H1 (cell line): Measurements from ENCODE around the gene ADGRL3. TPM values are rescaled to one million over a fixed set of nuclear protein-coding genes. Genes with fewer than 3 reads are reported as not detected.

Experiments used
- CTCF ChIA-PET: fragments of 300-600 bp; sonication (Branson Sonifier 250); formaldehyde crosslinking; loops from one replicate; lab custom pipeline; 2021; ENCODE audit not compliant: partially characterized antibody; lab: Charles Lee
- POLR2A ChIA-PET: fragments of 300-600 bp; sonication (Branson Sonifier 250); formaldehyde crosslinking; loops from one replicate; lab custom pipeline; 2021; ENCODE audit warnings: inconsistent platforms; ENCODE audit not compliant: partially characterized antibody; lab: Charles Lee
- DNase-seq, 2 experiments: peaks; one replicate each; pipeline versions ENCODE4 v3.0.0 to v3.0.0-alpha.2; 2010 to 2022; ENCODE audit warnings: low spot score in 2 of 2, low read depth in 1 of 2, mixed read lengths in 1 of 2
- FAIRE-seq: peaks from 2 replicates; lab custom pipeline; 2011; peaks lifted over from hg19 to GRCh38; lab: Jason Lieb, UNC
- H2AFZ ChIP-seq: 2 replicates; pipeline ENCODE4 v1.8.1; 2012; ENCODE audit warnings: low read length, inconsistent platforms
- H2AK5ac ChIP-seq: 2 replicates; pipeline ENCODE4 v1.6.1; 2013; ENCODE audit warnings: low read depth, low read length
- H2BK120ac ChIP-seq: replicated peaks from 2 replicates; pipeline ENCODE3; 2013; ENCODE audit warnings: low read depth, low read length, inconsistent platforms
- H2BK12ac ChIP-seq: 2 replicates; pipeline ENCODE4 v1.6.1; 2013; ENCODE audit warnings: low read depth, low read length
- H2BK15ac ChIP-seq: 2 replicates; pipeline ENCODE4 v1.6.1; 2013; ENCODE audit warnings: low read length
- H2BK20ac ChIP-seq: 2 replicates; pipeline ENCODE4 v1.6.1; 2013; ENCODE audit warnings: low read length
- H2BK5ac ChIP-seq: 2 replicates; pipeline ENCODE4 v1.6.1; 2013; ENCODE audit warnings: low read depth, low read length
- H3K14ac ChIP-seq: 2 replicates; pipeline ENCODE4 v1.6.1; 2013; ENCODE audit warnings: inconsistent platforms; ENCODE audit not compliant: insufficient read length
- H3K18ac ChIP-seq: 2 replicates; pipeline ENCODE4 v1.6.1; 2013; ENCODE audit warnings: low read length; ENCODE audit errors: extremely low read depth
- H3K23ac ChIP-seq: 2 replicates; pipeline ENCODE4 v1.6.1; 2013; ENCODE audit warnings: inconsistent platforms; ENCODE audit not compliant: insufficient read length
- H3K23me2 ChIP-seq: 2 replicates; pipeline ENCODE4 v1.6.1; 2013; ENCODE audit warnings: low read depth, low read length
- H3K27ac ChIP-seq: 2 replicates; pipeline ENCODE4 v1.6.1; 2011; ENCODE audit warnings: low read depth, low read length, inconsistent platforms
- H3K27me3 ChIP-seq, 4 experiments: replicated peaks in 1 of 4; 1 replicate in 1 of 4; 2 replicates in 3 of 4; pipeline versions ENCODE4 v1.6.1 to v1.8.1; 2011 to 2013; ENCODE audit warnings: low read length in 3 of 4, mild to moderate bottlenecking in 3 of 4, inconsistent platforms in 2 of 4, mixed read lengths in 2 of 4, moderate library complexity in 1 of 4; ENCODE audit not compliant: control insufficient read depth in 3 of 4, insufficient read depth in 3 of 4; ENCODE audit errors: extremely low read depth in 1 of 4
- H3K36me3 ChIP-seq, 4 experiments: 2 replicates each; pipeline versions ENCODE4 v1.6.1 to v1.8.1; 2011 to 2013; ENCODE audit warnings: mild to moderate bottlenecking in 4 of 4, low read length in 3 of 4, moderate library complexity in 2 of 4, control low read depth in 1 of 4, inconsistent platforms in 1 of 4; ENCODE audit not compliant: insufficient read depth in 4 of 4, control insufficient read depth in 2 of 4
- H3K4ac ChIP-seq: replicated peaks from 2 replicates; pipeline ENCODE3; 2013; ENCODE audit warnings: low read length, low read depth, mixed read lengths, inconsistent platforms; ENCODE audit not compliant: insufficient read length
- H3K4me1 ChIP-seq, 4 experiments: replicated peaks in 1 of 4; 1 replicate in 1 of 4; 2 replicates in 3 of 4; pipeline versions ENCODE4 v1.6.1 to v1.8.1; 2011 to 2013; ENCODE audit warnings: low read length in 3 of 4, inconsistent platforms in 2 of 4, mixed read lengths in 1 of 4; ENCODE audit not compliant: insufficient read depth in 4 of 4, control insufficient read depth in 3 of 4
- H3K4me2 ChIP-seq, 2 experiments: 2 replicates each; pipeline versions ENCODE4 v1.6.1 to v1.8.1; 2011 to 2013; ENCODE audit warnings: low read depth in 2 of 2, low read length in 2 of 2, control low read depth in 1 of 2, inconsistent platforms in 1 of 2, mild to moderate bottlenecking in 1 of 2; ENCODE audit not compliant: insufficient read depth in 1 of 2
- H3K4me3 ChIP-seq, 4 experiments: fragments of 200-600, 300-600 bp in 1 of 4; sonication (generic), shearing (Covaris generic), sonication (Bioruptor Twin) in 1 of 4; 2 replicates each; pipeline versions ENCODE4 v1.5.1 to v1.8.1; 2011 to 2016; ENCODE audit warnings: low read length in 4 of 4, low read depth in 3 of 4, control low read depth in 2 of 4, inconsistent platforms in 2 of 4, mild to moderate bottlenecking in 2 of 4, mixed read lengths in 1 of 4, moderate library complexity in 1 of 4; ENCODE audit not compliant: insufficient read depth in 2 of 4; ENCODE audit errors: extremely low read depth in 1 of 4
- H3K56ac ChIP-seq: replicated peaks from 2 replicates; pipeline ENCODE3; 2013; ENCODE audit warnings: low read depth, mild to moderate bottlenecking, mixed read lengths, low read length, inconsistent platforms; ENCODE audit not compliant: insufficient read length
- H3K79me1 ChIP-seq: 2 replicates; pipeline ENCODE4 v1.6.1; 2013; ENCODE audit warnings: low read depth, low read length, control low read depth
- H3K79me2 ChIP-seq, 2 experiments: 2 replicates each; pipeline versions ENCODE4 v1.6.1 to v1.8.1; 2012 to 2013; ENCODE audit warnings: low read length in 2 of 2, mild to moderate bottlenecking in 2 of 2, inconsistent platforms in 1 of 2; ENCODE audit not compliant: insufficient read depth in 2 of 2, control insufficient read depth in 1 of 2
- H3K9ac ChIP-seq, 4 experiments: replicated peaks in 1 of 4; 1 replicate in 1 of 4; 2 replicates in 3 of 4; pipeline versions ENCODE4 v1.6.1 to v1.8.1; 2011 to 2013; ENCODE audit warnings: low read depth in 3 of 4, low read length in 3 of 4, control low read depth in 2 of 4, mild to moderate bottlenecking in 2 of 4, moderate library complexity in 2 of 4, inconsistent platforms in 1 of 4; ENCODE audit errors: extremely low read depth in 1 of 4
- H3K9me3 ChIP-seq, 2 experiments: 2 replicates each; pipeline versions ENCODE4 v1.6.1 to v1.8.1; 2012 to 2013; ENCODE audit warnings: mild to moderate bottlenecking in 2 of 2, moderate library complexity in 2 of 2, control low read depth in 1 of 2, inconsistent platforms in 1 of 2, low read depth in 1 of 2, low read length in 1 of 2, mixed read lengths in 1 of 2; ENCODE audit not compliant: insufficient read depth in 2 of 2
- H4K20me1 ChIP-seq, 2 experiments: replicated peaks in 1 of 2; 2 replicates each; pipeline versions ENCODE3 to v1.8.1; 2011 to 2013; ENCODE audit warnings: inconsistent platforms in 2 of 2, low read length in 2 of 2, mild to moderate bottlenecking in 1 of 2; ENCODE audit not compliant: insufficient read depth in 2 of 2, control insufficient read depth in 1 of 2
- H4K5ac ChIP-seq: 2 replicates; pipeline ENCODE4 v1.6.1; 2013; ENCODE audit warnings: low read length, low read depth, mixed read lengths, inconsistent platforms; ENCODE audit not compliant: insufficient read length
- H4K8ac ChIP-seq: 2 replicates; pipeline ENCODE4 v1.8.0; 2013; ENCODE audit warnings: mild to moderate bottlenecking, moderate library complexity, low read length, inconsistent platforms; ENCODE audit not compliant: insufficient read depth; ENCODE audit errors: extremely low read depth
- H4K91ac ChIP-seq: replicated peaks from 2 replicates; pipeline ENCODE3; 2013; ENCODE audit warnings: low read length, mixed read lengths, inconsistent platforms; ENCODE audit not compliant: insufficient read length
- CTCF ChIP-seq, 3 experiments: IDR thresholded peaks; 1 replicate in 2 of 3; 2 replicates in 1 of 3; pipeline versions ENCODE4 v1.5.1 to v1.6.1; 2011; ENCODE audit warnings: low read length in 3 of 3, mild to moderate bottlenecking in 3 of 3, inconsistent platforms in 2 of 3, low read depth in 1 of 3, moderate library complexity in 1 of 3; ENCODE audit not compliant: insufficient read depth in 1 of 3; ENCODE audit errors: control extremely low read depth in 1 of 3
- MAX ChIP-seq: IDR thresholded peaks from 2 replicates; pipeline ENCODE4 v1.6.1; 2012; ENCODE audit warnings: inconsistent platforms
- WGBS, 2 experiments: shearing (Covaris generic) in 1 of 2; methylation state at CpG; one replicate each; pipeline versions ENCODE4 v1.1.6 to v1.1.7; 2013 to 2015; ENCODE audit warnings: low lambda C conversion rate in 2 of 2, mixed read lengths in 2 of 2, inconsistent platforms in 1 of 2, low coverage in 1 of 2, missing lambda C conversion rate in 1 of 2; ENCODE audit not compliant: insufficient replicate concordance in 2 of 2, insufficient coverage in 1 of 2, insufficient read length in 1 of 2; ENCODE audit errors: extremely low coverage in 1 of 2, missing lambda C conversion rate in 1 of 2; 5-methylcytosine and 5-hydroxymethylcytosine counted together
- polyA plus RNA-seq, 7 experiments: library from polyadenylated mRNA; depleted of rRNA in 3 of 7; stranded (reverse) in 5 of 7; unstranded in 2 of 7; fragments of >200 nt in 5 of 7; fragments of 200-250 nt in 2 of 7; gene quantifications; 1 replicate in 5 of 7; 2 replicates in 1 of 7; 4 replicates in 1 of 7; pipeline versions ENCODE4 v1.2.1 to v1.2.3, GENCODE V29; 2011 to 2013; ENCODE audit warnings: missing spikeins in 2 of 7, mixed read lengths in 2 of 7
- total RNA-seq: library from RNA; stranded (reverse); fragmentation: NEBNext Ultra II Directional; extraction: Animal tissue kit (Norgen Biotek cat#: 25700); gene quantifications from 2 replicates; pipeline ENCODE4 v1.2.1, GENCODE V29; 2021

ADGRL3 gene
- total and polyA plus RNA-seq, 2 of the 8 experiments (the other 6 are each of a cell fraction or from before 2014, with no cell fraction given) = 6.6 to 13.0 TPM

- H3K4me3 ChIP-seq = no peak overlapping the region
- peaks cover 0 to 6% of the 10 kb centered on the region in 2 experiments; a peak in 1 of 4 replicates for H3K79me2 ChIP-seq
- no peaks in the 10 kb centered on the region for H3K9me3 ChIP-seq
- no peak overlapping the region for H2BK5ac ChIP-seq
- no peaks in the 10 kb centered on the region for H3K27me3 ChIP-seq
- H3K23me2 ChIP-seq = no peaks in the 10 kb centered on the region
- H3K23ac ChIP-seq = no peak overlapping the region
- H4K91ac ChIP-seq = no peak overlapping the region
- H3K4me1 ChIP-seq = no peaks in the 10 kb centered on the region
- no peak overlapping the region for H3K56ac ChIP-seq
- H2AFZ ChIP-seq = no peak overlapping the region
- TF ChIP-seq MAX (no peak), CTCF (IDR thresholded peaks at IDR 0.05; ENCODE audit: control extremely low read depth in 1 of 3, insufficient read depth in 1 of 3, low read depth in 1 of 3, low read length in 3 of 3) (no peak)
- no peak overlapping the region for H3K27ac ChIP-seq
- no peak for FAIRE-seq
- H2BK20ac ChIP-seq = no peak overlapping the region
- no peak overlapping the region for H2AK5ac ChIP-seq
- H2BK15ac ChIP-seq = no peak overlapping the region
- no peaks in the 10 kb centered on the region for H3K36me3 ChIP-seq
- no peak overlapping the region for H4K5ac ChIP-seq
- no peak overlapping the region for H3K18ac ChIP-seq
- no peaks in the 10 kb centered on the region for H3K79me1 ChIP-seq
- no peak overlapping the region for H4K8ac ChIP-seq
- CTCF ChIA-PET = interaction anchor here (0.6 kb wide), 2 partner anchors 27 to 389 kb away, joined by 3 read pairs; no protein-coding TSS in a partner anchor
- no peak overlapping the region for H3K4me2 ChIP-seq
- POLR2A ChIA-PET = interaction anchor here (1.6 kb wide), 1 partner anchor 24 kb away, joined by 4 read pairs; no protein-coding TSS in a partner anchor
- H3K14ac ChIP-seq = no peak overlapping the region
- no peak overlapping the region for H2BK12ac ChIP-seq
- H3K9ac ChIP-seq = no peak overlapping the region
- DNase-seq = no peak
- H4K20me1 ChIP-seq = no peaks in the 10 kb centered on the region
- H3K4ac ChIP-seq = no peak overlapping the region
- WGBS, 2 experiments = 93% methylated on average over 8 of the region's 8 CpGs; no CpG with 5 or more reads in 1 of the 2 experiments
- no peak overlapping the region for H2BK120ac ChIP-seq
Observed at GRCh38 chr4:61224573-61224972, 24.4 kb downstream of the ADGRL3 start.
